Neural progenitor cell (in vitro differentiated cells): ENCODE results near the gene KIAA2012.

Source experiments
- CTCF ChIP-seq: fragments of 200-600 bp; sonication (generic); IDR thresholded peaks from 2 replicates; pipeline ENCODE4 v1.5.1; 2017; ENCODE audit warnings: antibody characterized with exemption, mild to moderate bottlenecking
- EZH2 ChIP-seq: fragments of 200-600 bp; sonication (generic); IDR thresholded peaks from 2 replicates; pipeline ENCODE4 v1.6.1; 2017; ENCODE audit warnings: antibody characterized with exemption, mild to moderate bottlenecking, moderate library complexity
- EZH2phosphoT487 ChIP-seq: fragments of 200-600 bp; sonication (generic); IDR thresholded peaks from 2 replicates; pipeline ENCODE4 v1.6.1; 2017; ENCODE audit warnings: antibody characterized with exemption

GRCh38 chr2:202120828-202121227 is 47.8 kb downstream of the KIAA2012 start:
- TF ChIP-seq CTCF, result no peak
- no peak for TF ChIP-seq EZH2
- TF ChIP-seq EZH2phosphoT487, result no peak
